Uterus (tissue), 2 donors: ENCODE measurements around the gene PCDH9.

ENCODE experiments used
- CTCF ChIP-seq, 4 experiments: fragments of 200-600 bp in 2 of 4; fragments of 450-650 bp in 2 of 4; sonication (generic) in 2 of 4; IDR thresholded peaks; one replicate each; pipeline ENCODE4 v1.5.1; 2016 to 2019; ENCODE audit warnings: antibody characterized with exemption in 4 of 4, mild to moderate bottlenecking in 2 of 4, moderate library complexity in 1 of 4
- POLR2A ChIP-seq, 2 donors: fragments of 450-650 bp; IDR thresholded peaks; one replicate each; pipeline ENCODE4 v1.6.1; 2016; ENCODE audit warnings: antibody characterized with exemption in 2 of 2, mild to moderate bottlenecking in 1 of 2, moderate library complexity in 1 of 2

DNA sequence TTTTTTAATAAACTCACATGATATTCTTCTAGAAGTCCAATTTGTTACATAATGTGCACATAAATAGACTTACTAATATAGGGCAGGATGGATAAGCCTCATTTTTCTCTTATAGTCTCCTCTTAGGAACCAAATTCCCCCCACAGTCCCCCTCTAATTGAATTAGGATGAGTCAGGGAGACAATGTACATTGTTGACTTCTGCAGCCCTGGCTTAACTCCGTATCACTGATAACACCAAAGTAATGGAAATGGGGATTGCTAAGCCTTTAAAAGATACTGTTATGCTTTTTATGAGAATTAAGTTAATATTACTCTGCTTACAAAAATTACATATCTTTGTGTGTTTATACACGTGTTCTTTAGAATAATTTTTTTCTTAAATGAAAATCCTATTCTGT lies 5.1 kb upstream of the PCDH9 start:
- no peak for TF ChIP-seq CTCF (IDR thresholded peaks at IDR 0.05)
- no peak for TF ChIP-seq POLR2A (IDR thresholded peaks at IDR 0.05)
